ENCODE results near the gene BTG1.

- TF ChIP-seq CTCF (IDR thresholded peaks at IDR 0.05; ENCODE audit: low read depth, low read length, missing input control) (no peak), JUND (IDR thresholded peaks at IDR 0.05) (no peak), TAF1 (conservative IDR thresholded peaks at IDR 0.05) (no peak), RXRA (IDR thresholded peaks at IDR 0.05) (no peak), RAD21 (IDR thresholded peaks at IDR 0.05) (no peak), SP1 (IDR thresholded peaks at IDR 0.05) (no peak)
- TF ChIP-seq, protein P1, sequence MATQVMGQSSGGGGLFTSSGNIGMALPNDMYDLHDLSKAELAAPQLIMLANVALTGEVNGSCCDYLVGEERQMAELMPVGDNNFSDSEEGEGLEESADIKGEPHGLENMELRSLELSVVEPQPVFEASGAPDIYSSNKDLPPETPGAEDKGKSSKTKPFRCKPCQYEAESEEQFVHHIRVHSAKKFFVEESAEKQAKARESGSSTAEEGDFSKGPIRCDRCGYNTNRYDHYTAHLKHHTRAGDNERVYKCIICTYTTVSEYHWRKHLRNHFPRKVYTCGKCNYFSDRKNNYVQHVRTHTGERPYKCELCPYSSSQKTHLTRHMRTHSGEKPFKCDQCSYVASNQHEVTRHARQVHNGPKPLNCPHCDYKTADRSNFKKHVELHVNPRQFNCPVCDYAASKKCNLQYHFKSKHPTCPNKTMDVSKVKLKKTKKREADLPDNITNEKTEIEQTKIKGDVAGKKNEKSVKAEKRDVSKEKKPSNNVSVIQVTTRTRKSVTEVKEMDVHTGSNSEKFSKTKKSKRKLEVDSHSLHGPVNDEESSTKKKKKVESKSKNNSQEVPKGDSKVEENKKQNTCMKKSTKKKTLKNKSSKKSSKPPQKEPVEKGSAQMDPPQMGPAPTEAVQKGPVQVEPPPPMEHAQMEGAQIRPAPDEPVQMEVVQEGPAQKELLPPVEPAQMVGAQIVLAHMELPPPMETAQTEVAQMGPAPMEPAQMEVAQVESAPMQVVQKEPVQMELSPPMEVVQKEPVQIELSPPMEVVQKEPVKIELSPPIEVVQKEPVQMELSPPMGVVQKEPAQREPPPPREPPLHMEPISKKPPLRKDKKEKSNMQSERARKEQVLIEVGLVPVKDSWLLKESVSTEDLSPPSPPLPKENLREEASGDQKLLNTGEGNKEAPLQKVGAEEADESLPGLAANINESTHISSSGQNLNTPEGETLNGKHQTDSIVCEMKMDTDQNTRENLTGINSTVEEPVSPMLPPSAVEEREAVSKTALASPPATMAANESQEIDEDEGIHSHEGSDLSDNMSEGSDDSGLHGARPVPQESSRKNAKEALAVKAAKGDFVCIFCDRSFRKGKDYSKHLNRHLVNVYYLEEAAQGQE (IDR thresholded peaks at IDR 0.05): no peak
- TF ChIP-seq, protein P2, sequence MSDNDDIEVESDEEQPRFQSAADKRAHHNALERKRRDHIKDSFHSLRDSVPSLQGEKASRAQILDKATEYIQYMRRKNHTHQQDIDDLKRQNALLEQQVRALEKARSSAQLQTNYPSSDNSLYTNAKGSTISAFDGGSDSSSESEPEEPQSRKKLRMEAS (IDR thresholded peaks at IDR 0.05): no peak
- TF ChIP-seq, protein P3, sequence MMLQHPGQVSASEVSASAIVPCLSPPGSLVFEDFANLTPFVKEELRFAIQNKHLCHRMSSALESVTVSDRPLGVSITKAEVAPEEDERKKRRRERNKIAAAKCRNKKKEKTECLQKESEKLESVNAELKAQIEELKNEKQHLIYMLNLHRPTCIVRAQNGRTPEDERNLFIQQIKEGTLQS (IDR thresholded peaks at IDR 0.05): no peak
Measured at GRCh38 chr12:92114834-92115233, 30.8 kb downstream of the BTG1 start.

All from liver (tissue), 3 donors.